ENCODE measurements around the gene GABARAP.
A peak's percentile ranks its signal among the peaks of the same experiment; 100 is the strongest.

Gene GABARAP

DNA sequence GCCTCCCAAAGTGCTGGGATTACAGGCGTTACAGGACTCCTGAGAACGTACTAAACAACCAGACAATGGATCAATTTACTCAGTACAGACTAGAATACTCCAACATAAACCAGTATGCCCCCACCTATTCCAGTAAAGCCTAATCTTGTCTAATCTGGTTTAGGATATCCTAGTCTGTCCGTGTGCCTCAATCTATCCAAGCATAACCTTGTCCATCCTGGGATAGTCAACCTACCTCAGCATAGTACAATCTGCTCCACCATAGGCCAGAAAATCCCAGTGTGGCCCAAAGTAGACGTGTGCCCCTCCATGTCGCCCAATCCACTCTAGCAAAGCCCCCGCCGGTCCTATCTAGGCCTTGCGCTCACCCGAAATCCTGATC lies 8.6 kb downstream of the GABARAP start:
- TF ChIP-seq, protein P1, sequence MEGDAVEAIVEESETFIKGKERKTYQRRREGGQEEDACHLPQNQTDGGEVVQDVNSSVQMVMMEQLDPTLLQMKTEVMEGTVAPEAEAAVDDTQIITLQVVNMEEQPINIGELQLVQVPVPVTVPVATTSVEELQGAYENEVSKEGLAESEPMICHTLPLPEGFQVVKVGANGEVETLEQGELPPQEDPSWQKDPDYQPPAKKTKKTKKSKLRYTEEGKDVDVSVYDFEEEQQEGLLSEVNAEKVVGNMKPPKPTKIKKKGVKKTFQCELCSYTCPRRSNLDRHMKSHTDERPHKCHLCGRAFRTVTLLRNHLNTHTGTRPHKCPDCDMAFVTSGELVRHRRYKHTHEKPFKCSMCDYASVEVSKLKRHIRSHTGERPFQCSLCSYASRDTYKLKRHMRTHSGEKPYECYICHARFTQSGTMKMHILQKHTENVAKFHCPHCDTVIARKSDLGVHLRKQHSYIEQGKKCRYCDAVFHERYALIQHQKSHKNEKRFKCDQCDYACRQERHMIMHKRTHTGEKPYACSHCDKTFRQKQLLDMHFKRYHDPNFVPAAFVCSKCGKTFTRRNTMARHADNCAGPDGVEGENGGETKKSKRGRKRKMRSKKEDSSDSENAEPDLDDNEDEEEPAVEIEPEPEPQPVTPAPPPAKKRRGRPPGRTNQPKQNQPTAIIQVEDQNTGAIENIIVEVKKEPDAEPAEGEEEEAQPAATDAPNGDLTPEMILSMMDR (conservative IDR thresholded peaks at IDR 0.05; ENCODE audit: low read length): no peak
- no peak for DNase-seq (ENCODE audit: low read depth)
- peak overlapping the region; percentile 89 for H3K4me3 ChIP-seq (ENCODE audit: low read length)

DNA sequence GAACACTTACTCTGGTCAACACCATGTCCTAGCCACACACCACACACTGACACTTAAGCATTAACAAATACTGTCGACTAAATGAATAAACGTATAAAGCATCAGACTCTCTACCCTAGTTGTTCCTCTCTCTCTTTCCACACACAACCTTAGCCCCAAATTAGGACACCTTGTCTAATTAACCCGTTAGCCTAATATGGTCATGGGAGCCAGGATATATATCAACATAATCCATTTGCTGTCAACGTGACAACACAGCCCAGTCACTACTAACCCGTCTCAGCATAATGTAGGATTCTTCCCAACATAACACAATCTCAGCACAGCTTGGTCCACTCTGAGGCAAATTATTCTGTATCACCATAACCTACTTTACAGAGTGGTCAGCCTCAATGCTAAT lies 10.1 kb downstream of the GABARAP start:
- TF ChIP-seq, protein P1 (conservative IDR thresholded peaks at IDR 0.05; ENCODE audit: low read length): no peak
- no peak for DNase-seq (ENCODE audit: low read depth)
- H3K4me3 ChIP-seq (ENCODE audit: low read length): no peak overlapping the region

DNA sequence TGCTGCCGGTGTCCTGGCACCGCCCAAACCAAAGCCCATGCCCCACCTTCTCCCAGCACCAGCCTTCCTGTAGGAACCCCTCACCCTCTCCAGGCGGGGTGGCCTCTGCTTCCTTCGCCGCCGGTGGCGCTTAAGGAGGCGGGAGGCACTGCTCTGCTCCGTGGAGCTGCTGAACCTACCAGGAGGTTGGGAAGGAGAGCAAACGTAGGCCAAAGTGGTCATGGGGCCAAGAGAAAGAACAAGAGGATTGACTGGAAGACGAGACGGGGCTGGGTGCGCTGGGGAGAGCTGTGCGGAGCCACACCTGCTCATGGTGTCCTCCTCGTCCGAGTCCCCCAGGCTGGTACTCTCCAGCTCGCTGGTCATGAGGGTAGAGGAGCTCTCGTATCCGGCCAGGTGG lies 12.7 kb downstream of the GABARAP start:
- H3K4me3 ChIP-seq (ENCODE audit: low read length): no peak overlapping the region
- no peak for DNase-seq (ENCODE audit: low read depth)
- TF ChIP-seq, protein P1 (conservative IDR thresholded peaks at IDR 0.05; ENCODE audit: low read length): no peak

DNA sequence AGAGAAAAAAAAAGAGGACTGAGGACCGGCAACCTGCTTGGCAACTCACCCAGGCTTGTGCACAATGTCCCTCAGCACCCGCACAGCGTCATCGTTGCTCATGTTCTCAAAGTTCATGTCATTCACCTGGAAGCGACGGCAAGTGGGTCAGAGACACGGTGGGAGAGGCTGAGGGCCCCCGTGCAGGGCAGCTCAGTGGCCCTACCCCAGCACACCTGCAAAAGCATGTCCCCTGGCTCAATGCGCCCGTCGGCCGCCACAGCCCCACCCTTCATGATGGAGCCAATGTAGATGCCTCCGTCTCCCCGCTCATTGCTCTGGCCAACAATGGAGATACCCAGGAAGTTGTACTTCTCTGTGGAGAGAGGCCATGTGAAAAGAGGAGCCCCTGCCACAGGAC lies 13.3 kb downstream of the GABARAP start:
- TF ChIP-seq, protein P1 (conservative IDR thresholded peaks at IDR 0.05; ENCODE audit: low read length): no peak
- H3K4me3 ChIP-seq (ENCODE audit: low read length): no peak overlapping the region
- no peak for DNase-seq (ENCODE audit: low read depth)

DNA sequence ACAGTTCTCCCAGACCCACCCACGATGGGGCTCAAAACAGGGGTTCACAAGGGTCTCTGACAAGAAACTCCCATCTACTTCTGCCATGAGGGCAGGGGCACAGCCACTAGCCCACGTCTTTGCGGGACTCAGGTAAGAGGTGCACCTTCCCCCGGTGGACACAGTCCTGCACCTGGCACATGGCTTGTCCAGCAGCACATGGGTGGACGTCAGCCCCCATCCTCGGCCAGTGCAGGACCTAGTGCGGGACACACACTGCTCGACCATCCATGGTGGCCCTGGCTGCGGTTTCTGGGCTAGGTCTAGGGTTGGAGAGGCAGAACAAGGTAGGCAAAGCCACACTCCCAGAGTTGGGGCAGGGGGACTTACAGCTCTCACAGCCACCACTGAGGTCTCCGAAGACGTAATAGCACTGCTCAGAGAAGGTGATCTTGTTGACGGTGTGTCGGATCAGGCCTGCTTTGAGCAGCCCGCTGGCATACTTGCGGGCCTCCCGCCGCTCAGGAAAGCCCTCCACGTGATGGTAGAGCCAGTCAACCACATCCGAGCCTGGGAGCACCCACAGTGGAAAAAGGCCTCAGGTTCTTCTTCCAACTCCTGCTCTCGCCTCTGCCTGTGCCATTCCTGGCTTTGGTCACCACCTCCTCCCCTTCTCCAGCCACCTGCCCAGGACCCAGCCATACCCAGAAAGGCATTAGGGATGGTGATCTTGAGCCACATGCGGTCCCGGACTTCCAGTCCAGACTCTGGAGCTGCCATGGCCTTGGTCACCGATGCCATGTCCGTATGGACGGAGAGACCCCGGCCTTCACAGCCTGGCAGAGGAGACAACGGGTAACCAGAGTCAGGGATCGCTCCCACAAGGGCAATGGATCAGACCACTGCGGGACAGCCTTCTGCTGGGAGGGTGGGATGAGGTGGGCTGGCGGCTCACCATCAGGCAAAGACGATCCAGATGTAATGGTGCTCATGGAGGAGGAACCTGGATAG lies 15.2 kb downstream of the GABARAP start:
- no peak for DNase-seq (ENCODE audit: low read depth)
- TF ChIP-seq, protein P1 (conservative IDR thresholded peaks at IDR 0.05; ENCODE audit: low read length): no peak
- no peak overlapping the region for H3K4me3 ChIP-seq (ENCODE audit: low read length)

DNA sequence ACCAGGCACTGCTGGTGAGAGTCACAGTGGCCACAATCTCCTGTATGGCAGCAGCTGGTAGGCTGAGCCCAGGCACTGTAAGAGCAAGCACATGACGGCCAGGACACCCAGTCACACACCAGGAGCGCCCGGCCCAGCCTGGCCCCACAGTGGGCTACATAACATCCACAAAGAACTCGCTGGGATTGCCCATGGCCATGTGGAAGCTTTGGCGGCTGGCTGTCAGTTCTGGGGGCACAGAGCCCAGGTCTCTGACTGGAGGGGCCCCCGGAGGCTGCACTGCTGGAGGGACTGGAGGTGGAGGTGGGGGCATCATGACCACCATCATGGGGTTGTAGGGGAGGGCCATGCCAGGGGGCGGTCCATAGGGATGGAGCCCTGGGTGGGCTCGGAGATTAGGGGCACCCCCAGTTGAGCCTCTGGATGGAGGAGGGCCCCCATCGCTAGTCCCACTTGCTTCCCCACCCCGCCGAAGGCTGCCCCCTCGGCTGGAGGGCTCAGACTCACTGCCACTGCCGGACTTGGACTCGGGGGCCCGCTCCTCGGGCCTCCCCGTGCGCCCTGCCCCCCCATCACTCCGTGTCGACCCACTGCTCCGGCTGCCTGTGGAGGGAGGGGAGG lies 16.4 kb downstream of the GABARAP start:
- H3K4me3 ChIP-seq (ENCODE audit: low read length): no peak overlapping the region
- DNase-seq (ENCODE audit: low read depth): no peak
- TF ChIP-seq, protein P1 (conservative IDR thresholded peaks at IDR 0.05; ENCODE audit: low read length): no peak
